H9 (cell line): ENCODE data around the gene RHOC. TPM values are rescaled to one million over a fixed set of nuclear protein-coding genes. Genes with fewer than 3 reads are reported as not detected.

ENCODE experiments used
- DNase-seq: peaks from one replicate; pipeline ENCODE4 v3.0.0-alpha.2; 2017
- H2AFZ ChIP-seq: one replicate; pipeline ENCODE4 v1.6.1; 2013; ENCODE audit warnings: mild to moderate bottlenecking, low read length, control low read depth, moderate library complexity
- H2AK5ac ChIP-seq: 2 replicates; pipeline ENCODE4 v1.6.1; 2013; ENCODE audit warnings: low read length, control low read depth, mixed read lengths; ENCODE audit not compliant: insufficient read length
- H2BK120ac ChIP-seq: one replicate; pipeline ENCODE4 v1.6.1; 2013; ENCODE audit warnings: low read depth, mild to moderate bottlenecking, low read length, control low read depth, inconsistent platforms; ENCODE audit not compliant: poor library complexity, severe bottlenecking
- H2BK12ac ChIP-seq: 2 replicates; pipeline ENCODE4 v1.6.1; 2013; ENCODE audit warnings: low read length, control low read depth, mixed read lengths, low read depth; ENCODE audit not compliant: insufficient read length
- H2BK15ac ChIP-seq: 2 replicates; pipeline ENCODE4 v1.6.1; 2013; ENCODE audit warnings: low read depth, low read length, control low read depth
- H2BK20ac ChIP-seq: one replicate; pipeline ENCODE4 v1.6.1; 2013; ENCODE audit warnings: low read depth, mild to moderate bottlenecking, low read length, control low read depth, inconsistent platforms; ENCODE audit not compliant: poor library complexity, severe bottlenecking
- H2BK5ac ChIP-seq: 2 replicates; pipeline ENCODE4 v1.6.1; 2013; ENCODE audit warnings: low read length, control low read depth, mixed read lengths; ENCODE audit not compliant: insufficient read length
- H3K14ac ChIP-seq: 2 replicates; pipeline ENCODE4 v1.6.1; 2013; ENCODE audit warnings: low read length, control low read depth; ENCODE audit not compliant: insufficient read depth
- H3K18ac ChIP-seq: 2 replicates; pipeline ENCODE4 v1.6.1; 2013; ENCODE audit warnings: low read depth, mild to moderate bottlenecking, mixed read lengths, low read length, control low read depth; ENCODE audit not compliant: insufficient read length
- H3K23ac ChIP-seq: 2 replicates; pipeline ENCODE4 v1.6.1; 2013; ENCODE audit warnings: low read length, control low read depth, mixed read lengths, low read depth; ENCODE audit not compliant: insufficient read length
- H3K23me2 ChIP-seq: 2 replicates; pipeline ENCODE4 v1.6.1; 2013; ENCODE audit warnings: low read depth, mild to moderate bottlenecking, mixed read lengths, low read length, control low read depth; ENCODE audit not compliant: insufficient read length, poor library complexity, severe bottlenecking
- H3K27ac ChIP-seq: 2 replicates; pipeline ENCODE4 v1.5.1; 2013; ENCODE audit warnings: low read length, control low read depth, mixed read lengths, low read depth; ENCODE audit not compliant: insufficient read length
- H3K27me3 ChIP-seq: 2 replicates; pipeline ENCODE4 v1.6.1; 2013; ENCODE audit warnings: low read length, control low read depth, inconsistent platforms; ENCODE audit not compliant: insufficient read depth
- H3K4ac ChIP-seq: 2 replicates; pipeline ENCODE4 v1.6.1; 2013; ENCODE audit warnings: low read depth, mild to moderate bottlenecking, control low read depth, inconsistent platforms, low read length, moderate library complexity
- H3K4me1 ChIP-seq: 2 replicates; pipeline ENCODE4 v1.6.1; 2013; ENCODE audit warnings: low read length, control low read depth, inconsistent platforms; ENCODE audit not compliant: insufficient read depth
- H3K4me2 ChIP-seq: 2 replicates; pipeline ENCODE4 v1.6.1; 2013; ENCODE audit warnings: low read length, control low read depth, mixed read lengths; ENCODE audit not compliant: insufficient read length, insufficient read depth
- H3K56ac ChIP-seq: 2 replicates; pipeline ENCODE4 v1.6.1; 2013; ENCODE audit warnings: low read depth, mild to moderate bottlenecking, mixed read lengths, low read length, control low read depth; ENCODE audit not compliant: insufficient read length
- H3K79me1 ChIP-seq: 2 replicates; pipeline ENCODE4 v1.6.1; 2013; ENCODE audit warnings: low read depth, mild to moderate bottlenecking, moderate library complexity, low read length, control low read depth, inconsistent platforms; ENCODE audit not compliant: insufficient read depth, poor library complexity, severe bottlenecking
- H3K79me2 ChIP-seq: 2 replicates; pipeline ENCODE4 v1.6.1; 2013; ENCODE audit warnings: low read length, control low read depth, inconsistent platforms; ENCODE audit not compliant: insufficient read depth
- H3K9ac ChIP-seq: 2 replicates; pipeline ENCODE4 v1.6.1; 2013; ENCODE audit warnings: low read length, control low read depth, mixed read lengths; ENCODE audit not compliant: insufficient read length; ENCODE audit errors: extremely low read depth
- H3K9me3 ChIP-seq: one replicate; pipeline ENCODE4 v1.6.1; 2013; ENCODE audit warnings: low read depth, low read length, inconsistent platforms; ENCODE audit not compliant: control insufficient read depth
- H3T11ph ChIP-seq: one replicate; pipeline ENCODE4 v1.6.1; 2013; ENCODE audit warnings: mild to moderate bottlenecking, low read length, control low read depth, inconsistent platforms
- H4K20me1 ChIP-seq: one replicate; pipeline ENCODE4 v1.6.1; 2013; ENCODE audit not compliant: control insufficient read depth, insufficient read length, insufficient read depth
- H4K5ac ChIP-seq: 2 replicates; pipeline ENCODE4 v1.6.1; 2013; ENCODE audit warnings: low read depth, mild to moderate bottlenecking, mixed read lengths, low read length, control low read depth; ENCODE audit not compliant: insufficient read length
- H4K8ac ChIP-seq: replicated peaks from 2 replicates; pipeline ENCODE4 v1.6.1; 2013; ENCODE audit warnings: low read length, control low read depth, mixed read lengths, low read depth; ENCODE audit not compliant: insufficient read length
- H4K91ac ChIP-seq: 2 replicates; pipeline ENCODE4 v1.6.1; 2013; ENCODE audit warnings: low read depth, mild to moderate bottlenecking, moderate library complexity, mixed read lengths, low read length, control low read depth; ENCODE audit not compliant: insufficient read length
- H3K27ac Mint-ChIP-seq, 3 experiments: 2 replicates in 2 of 3; 3 replicates in 1 of 3; pipeline ENCODE4 v1.8.0; 2020 to 2021; ENCODE audit warnings: mixed read lengths in 3 of 3, mild to moderate bottlenecking in 1 of 3, moderate library complexity in 1 of 3
- H3K27me3 Mint-ChIP-seq: 2 replicates; pipeline ENCODE4 v1.8.0; 2021; ENCODE audit warnings: low read depth, mild to moderate bottlenecking, moderate library complexity, mixed read lengths
- H3K36me3 Mint-ChIP-seq, 3 experiments: 2 replicates in 2 of 3; 3 replicates in 1 of 3; pipeline ENCODE4 v1.8.0; 2020 to 2021; ENCODE audit warnings: low read depth in 3 of 3, mixed read lengths in 3 of 3; ENCODE audit not compliant: insufficient read depth in 1 of 3
- H3K4me1 Mint-ChIP-seq, 2 experiments: 2 replicates each; pipeline ENCODE4 v1.8.0; 2020; ENCODE audit warnings: mixed read lengths in 2 of 2
- H3K4me3 Mint-ChIP-seq, 2 experiments: 2 replicates in 1 of 2; 3 replicates in 1 of 2; pipeline ENCODE4 v1.8.0; 2020 to 2021; ENCODE audit warnings: mild to moderate bottlenecking in 2 of 2, mixed read lengths in 2 of 2, moderate library complexity in 1 of 2
- H3K9me3 Mint-ChIP-seq, 2 experiments: 2 replicates in 1 of 2; 3 replicates in 1 of 2; pipeline ENCODE4 v1.8.0; 2020; ENCODE audit warnings: mild to moderate bottlenecking in 2 of 2, mixed read lengths in 2 of 2, moderate library complexity in 1 of 2
- WGBS: extraction: QIAGEN DNeasy Blood & Tissue Kit; methylation state at CpG from one replicate; pipeline ENCODE4 v1.1.7; 2013; ENCODE audit warnings: missing lambda C conversion rate, low lambda C conversion rate, mixed read lengths; ENCODE audit not compliant: insufficient read length; ENCODE audit errors: extremely low coverage; 5-methylcytosine and 5-hydroxymethylcytosine counted together
- total RNA-seq: library from RNA; stranded (reverse); gene quantifications from 2 replicates; pipeline ENCODE4 v1.2.1, GENCODE V29; 2021
- TF ChIP-seq, protein P1 (sequence below): fragments of 200-600 bp; sonication (generic); conservative IDR thresholded peaks from 3 replicates; pipeline ENCODE4 v1.8.0; 2021; ENCODE audit warnings: antibody characterized with exemption, mild to moderate bottlenecking

The RHOC gene
- total RNA-seq, 1 experiment from 2014 or later: 68.9 TPM

DNA sequence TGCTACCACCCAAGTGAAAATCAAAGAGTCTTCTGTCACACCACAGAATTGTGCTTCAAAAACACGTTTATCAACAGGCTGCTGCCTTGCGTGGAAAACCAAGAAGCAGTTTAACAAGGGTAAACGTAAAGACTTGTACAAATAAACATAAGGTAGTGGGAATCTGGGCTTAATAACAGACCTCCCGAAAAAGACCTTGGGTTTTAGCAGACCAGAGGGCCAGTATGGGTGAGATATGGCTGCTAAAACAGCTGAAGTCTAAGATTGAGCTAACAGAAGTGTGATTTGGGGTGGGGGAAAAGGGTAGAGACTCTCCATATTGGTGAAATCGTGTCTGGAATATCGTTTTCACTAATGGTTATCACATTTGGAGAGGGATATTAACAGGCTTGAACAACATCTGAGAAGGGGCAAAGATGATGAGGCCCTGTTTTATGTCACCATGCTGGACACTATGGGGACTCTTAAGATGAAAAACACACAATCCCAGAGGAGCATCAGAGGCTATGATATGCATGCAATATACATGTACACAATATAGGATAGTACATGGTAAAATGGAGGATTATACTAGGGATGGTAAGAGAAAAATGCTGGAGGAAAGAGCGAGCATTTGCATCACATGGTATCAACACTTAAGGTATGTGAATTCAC, 31.1 kb downstream of the RHOC start:
- H3K27ac ChIP-seq: no peak overlapping the region

More for the DNA sequence above, 31.1 kb downstream of the RHOC start:
- H3K9me3 ChIP-seq: no peaks in the 10 kb centered on the region
- no peak overlapping the region for H2BK12ac ChIP-seq
- H3K56ac ChIP-seq: no peak overlapping the region
- no peak overlapping the region for H3T11ph ChIP-seq
- no peak overlapping the region for H3K18ac ChIP-seq
- no peak overlapping the region for H2BK5ac ChIP-seq
- no peak overlapping the region for H4K5ac ChIP-seq
- Mint-ChIP-seq H3K36me3 (peaks cover 3 to 20% (median 12%) of the 10 kb centered on the region in 3 experiments; a peak in 5 of 7 replicates), H3K9me3 (no peaks in the 10 kb centered on the region), H3K4me3 (peak overlapping the region; percentile 77 to 86), H3K27ac (no peak overlapping the region), H3K4me1 (peaks cover 43 to 48% of the 10 kb centered on the region in 2 experiments), H3K27me3 (peaks cover 12% of the 10 kb centered on the region)
- no peaks in the 10 kb centered on the region for H4K20me1 ChIP-seq
- WGBS: no CpG with 5 or more reads among the region's 7 CpGs
- no peak overlapping the region for H2AK5ac ChIP-seq
- H3K14ac ChIP-seq: peak overlapping the region; percentile 95; the same call in 1 of the 2 replicates
- H3K79me1 ChIP-seq: no peaks in the 10 kb centered on the region
- no peak overlapping the region for H2BK15ac ChIP-seq
- TF ChIP-seq, protein P1, sequence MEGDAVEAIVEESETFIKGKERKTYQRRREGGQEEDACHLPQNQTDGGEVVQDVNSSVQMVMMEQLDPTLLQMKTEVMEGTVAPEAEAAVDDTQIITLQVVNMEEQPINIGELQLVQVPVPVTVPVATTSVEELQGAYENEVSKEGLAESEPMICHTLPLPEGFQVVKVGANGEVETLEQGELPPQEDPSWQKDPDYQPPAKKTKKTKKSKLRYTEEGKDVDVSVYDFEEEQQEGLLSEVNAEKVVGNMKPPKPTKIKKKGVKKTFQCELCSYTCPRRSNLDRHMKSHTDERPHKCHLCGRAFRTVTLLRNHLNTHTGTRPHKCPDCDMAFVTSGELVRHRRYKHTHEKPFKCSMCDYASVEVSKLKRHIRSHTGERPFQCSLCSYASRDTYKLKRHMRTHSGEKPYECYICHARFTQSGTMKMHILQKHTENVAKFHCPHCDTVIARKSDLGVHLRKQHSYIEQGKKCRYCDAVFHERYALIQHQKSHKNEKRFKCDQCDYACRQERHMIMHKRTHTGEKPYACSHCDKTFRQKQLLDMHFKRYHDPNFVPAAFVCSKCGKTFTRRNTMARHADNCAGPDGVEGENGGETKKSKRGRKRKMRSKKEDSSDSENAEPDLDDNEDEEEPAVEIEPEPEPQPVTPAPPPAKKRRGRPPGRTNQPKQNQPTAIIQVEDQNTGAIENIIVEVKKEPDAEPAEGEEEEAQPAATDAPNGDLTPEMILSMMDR: no peak
- H3K79me2 ChIP-seq: peaks cover 5% of the 10 kb centered on the region; the same call in 1 of the 2 replicates
- no peak for DNase-seq
- no peak overlapping the region for H4K91ac ChIP-seq
- peak overlapping the region; percentile 79 for H3K9ac ChIP-seq
- no peak overlapping the region for H3K23ac ChIP-seq
- peak overlapping the region; percentile 35 for H2AFZ ChIP-seq
- H3K4me2 ChIP-seq: peak overlapping the region; percentile 86
- peaks cover 6% of the 10 kb centered on the region; the same call in 1 of the 2 replicates for H3K27me3 ChIP-seq
- H2BK20ac ChIP-seq: no peak overlapping the region
- no peak overlapping the region for H4K8ac ChIP-seq
- peaks cover 14% of the 10 kb centered on the region for H3K23me2 ChIP-seq
- H3K4ac ChIP-seq: no peak overlapping the region
- H3K4me1 ChIP-seq: peaks cover 6% of the 10 kb centered on the region
- H2BK120ac ChIP-seq: no peak overlapping the region
